Measurements from ENCODE around the gene URI1. TPM values are rescaled to one million over a fixed set of nuclear protein-coding genes. Genes with fewer than 3 reads are reported as not detected.

URI1 gene
- total RNA-seq, 1 donor from 2014 or later, result 37.3 TPM

DNA sequence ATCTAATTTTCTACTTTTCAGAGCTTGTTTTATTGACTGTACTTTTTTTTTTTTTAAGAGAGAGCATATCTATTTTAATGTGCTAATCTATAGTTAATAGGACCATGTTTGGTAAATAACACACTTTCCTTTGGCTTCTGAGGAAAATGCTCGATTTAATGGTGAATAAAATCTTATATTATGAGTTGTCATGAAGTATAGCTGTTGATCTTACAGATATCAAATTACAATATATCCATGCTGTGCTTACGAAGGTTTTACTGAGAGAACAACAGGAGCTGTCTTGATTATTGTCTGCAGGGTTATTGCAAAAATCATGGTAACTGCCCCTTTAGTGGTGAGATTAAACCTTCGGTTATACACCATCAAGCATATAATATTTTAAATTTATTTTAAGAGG is 29.6 kb downstream of the URI1 start:
- DNase-seq, result no peak

DNA sequence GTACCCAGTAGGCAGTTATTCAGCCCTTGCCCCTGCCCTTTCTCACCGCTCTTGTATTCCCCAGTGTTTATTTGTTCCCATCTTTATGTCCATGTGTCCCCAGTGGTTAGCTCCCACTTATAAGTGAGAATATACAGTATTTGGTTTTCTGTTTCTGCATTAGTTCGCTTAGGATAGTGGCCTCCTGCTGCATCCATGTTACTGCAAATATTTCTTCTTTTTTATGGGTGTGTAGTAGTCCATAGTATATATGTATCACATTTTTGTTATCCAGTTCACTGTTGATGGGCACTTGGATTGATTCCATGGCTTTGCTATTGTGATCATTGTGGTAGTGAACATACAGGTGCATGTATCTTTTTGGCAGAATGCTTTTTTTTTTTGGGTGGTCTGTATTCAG is 32.7 kb downstream of the URI1 start:
- DNase-seq, result no peak

DNA sequence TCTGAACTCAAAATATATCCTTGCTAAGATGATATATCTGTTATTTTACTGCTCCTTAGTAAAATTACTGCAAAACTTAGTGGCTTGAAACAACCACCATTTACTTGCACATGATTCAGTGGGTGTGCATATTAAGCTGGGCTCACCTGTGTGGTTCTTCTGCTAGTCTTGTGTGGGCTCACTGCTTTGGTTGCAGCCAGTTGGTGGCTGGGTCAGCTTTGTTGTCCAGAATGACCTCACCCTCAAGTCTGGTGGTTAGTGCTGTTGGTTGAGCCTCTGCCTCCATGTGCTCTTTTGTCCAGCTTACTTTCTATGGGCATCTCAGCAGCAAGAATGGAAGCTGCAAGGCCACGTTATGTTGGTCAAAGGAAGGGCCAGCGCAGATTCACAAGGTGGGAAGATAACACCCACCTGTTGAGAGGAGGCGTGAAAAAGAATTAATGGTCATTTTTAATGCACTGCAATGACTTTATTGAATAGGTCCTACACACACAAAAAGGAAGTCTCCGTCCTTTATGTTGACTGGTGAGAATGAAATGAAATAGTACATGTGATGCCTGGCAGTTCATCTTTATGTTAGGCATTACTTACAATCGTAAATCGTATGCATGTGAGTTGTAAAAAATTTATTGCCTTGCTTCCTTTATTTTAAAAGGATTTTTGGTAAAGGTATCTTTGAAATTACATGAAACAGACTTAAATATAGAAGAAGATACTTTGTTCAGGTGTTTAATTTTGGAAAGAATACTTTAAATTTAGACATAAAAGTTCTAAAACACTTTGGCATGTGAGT is 34.3 kb downstream of the URI1 start:
- DNase-seq, result no peak

DNA sequence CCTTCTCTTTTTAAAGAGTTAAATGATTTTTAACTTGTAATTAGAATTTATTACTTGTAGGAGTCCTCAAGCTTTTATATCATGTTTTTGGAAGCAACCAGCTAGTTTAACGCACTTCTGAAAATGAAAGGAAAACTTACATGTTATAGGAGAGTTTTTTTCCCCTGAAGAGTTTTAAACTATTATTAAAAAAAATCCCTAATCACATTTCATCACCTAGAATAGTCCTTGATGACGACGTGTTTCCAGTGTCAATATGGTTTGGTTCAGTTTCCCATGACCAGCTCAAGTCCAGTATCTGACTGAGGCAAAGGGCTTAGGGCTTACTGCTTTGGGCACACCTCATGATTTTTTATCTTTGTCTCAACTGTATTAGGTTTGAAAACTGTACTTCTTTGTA is 36.0 kb downstream of the URI1 start:
- DNase-seq, result no peak

DNA sequence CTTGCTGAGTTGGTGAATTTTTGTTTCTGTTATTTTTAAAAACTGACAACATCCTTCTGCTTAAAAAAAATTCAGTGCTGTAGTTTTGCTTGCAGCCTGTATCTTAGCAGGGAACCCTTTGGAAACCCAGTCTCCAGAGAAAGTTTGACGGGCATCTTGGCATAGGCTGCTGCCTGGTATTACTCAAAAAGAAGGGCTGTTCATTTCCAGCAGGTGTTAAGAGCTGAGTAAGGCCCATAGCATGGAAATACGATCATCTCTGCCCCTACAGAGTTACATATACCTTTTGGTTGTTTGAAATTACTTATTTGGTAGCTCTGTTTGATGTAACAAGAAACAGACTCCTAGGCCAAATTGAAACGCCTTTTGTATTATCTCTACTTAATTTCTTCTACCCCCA is 41.5 kb downstream of the URI1 start:
- no peak for DNase-seq

DNA sequence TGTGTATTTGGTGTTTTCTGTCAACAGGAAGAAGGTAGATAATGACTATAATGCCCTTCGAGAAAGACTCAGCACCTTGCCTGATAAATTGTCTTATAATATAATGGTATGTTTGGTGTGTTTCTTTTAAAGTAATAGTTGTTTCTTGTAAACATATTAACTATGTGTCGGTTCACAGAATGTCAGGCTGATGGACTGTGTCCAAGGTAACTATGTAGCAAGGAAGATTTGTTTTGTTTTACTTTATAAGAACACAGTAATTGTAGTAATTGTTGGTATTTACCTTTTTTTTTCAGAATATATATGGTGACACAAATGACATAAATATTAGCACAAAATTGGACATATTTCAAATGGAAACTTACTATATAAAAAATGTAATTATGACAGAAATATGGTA is 43.2 kb downstream of the URI1 start:
- DNase-seq, result no peak

DNA sequence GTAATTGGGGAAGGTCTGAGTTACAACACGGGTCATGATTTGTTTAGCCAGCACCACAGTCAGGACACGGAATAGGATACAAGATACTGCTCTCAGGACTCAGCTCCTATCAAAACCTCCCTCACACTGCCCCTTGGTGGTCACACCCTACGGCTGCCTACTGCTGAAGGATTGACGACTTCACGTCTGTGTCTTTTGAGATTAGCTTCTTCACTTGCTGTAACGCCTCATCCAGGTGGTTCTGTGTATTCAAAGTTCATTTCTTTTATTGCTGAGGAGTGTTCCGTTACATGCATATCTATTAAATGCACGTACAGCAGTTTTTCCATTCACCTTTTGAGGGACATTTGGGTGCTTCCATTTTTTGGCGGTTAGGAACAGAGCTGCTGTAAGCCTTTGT is 46.3 kb downstream of the URI1 start:
- no peak for DNase-seq

DNA sequence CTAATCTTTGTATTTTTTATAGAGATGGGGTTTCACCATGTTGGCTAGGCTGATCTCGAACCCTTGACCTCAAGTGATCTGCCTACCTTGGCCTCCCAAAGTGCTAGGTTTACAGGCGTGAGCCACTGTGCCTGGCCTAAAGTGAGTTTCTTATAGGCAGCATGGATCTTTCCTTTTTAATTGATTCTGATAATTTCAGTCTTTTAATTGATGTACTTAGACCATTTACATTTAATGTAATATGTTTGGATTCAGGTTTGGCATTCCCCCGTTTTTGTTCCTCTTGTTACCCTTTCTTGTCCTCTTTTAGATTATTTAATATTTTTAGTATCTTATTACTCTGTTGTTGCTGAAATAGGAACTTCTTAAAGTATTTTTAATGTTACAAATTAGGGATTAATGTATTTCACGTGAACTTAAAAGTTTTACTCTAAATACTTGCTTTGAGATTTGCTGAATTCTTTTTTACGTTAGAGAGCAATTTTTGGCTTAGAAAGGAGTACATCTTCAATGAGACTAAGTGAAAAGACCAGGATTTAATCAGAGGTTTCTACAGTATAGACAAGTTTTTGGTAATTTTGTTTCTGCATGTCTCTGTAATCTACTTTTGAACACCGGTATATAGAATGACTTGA is 50.3 kb downstream of the URI1 start:
- no peak for DNase-seq

DNA sequence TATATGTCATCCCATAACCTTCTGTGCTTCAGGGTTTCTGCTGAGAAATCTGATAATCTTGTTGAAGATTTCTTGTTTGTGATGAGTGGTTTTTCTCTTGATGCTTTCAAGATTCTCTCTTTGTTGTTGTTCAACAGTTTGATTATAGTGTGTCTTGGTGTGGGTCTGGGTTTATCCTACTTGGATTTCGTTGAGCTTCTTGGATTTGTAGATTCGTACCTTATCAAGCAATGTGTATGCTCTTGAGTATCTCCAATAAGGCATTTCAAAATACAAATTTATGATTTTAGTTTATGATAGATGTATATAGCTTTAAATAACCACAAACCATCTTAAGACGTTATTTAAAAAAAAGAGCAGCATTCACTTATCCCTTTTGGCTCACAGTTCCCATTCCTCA is 57.5 kb downstream of the URI1 start:
- no peak for DNase-seq

DNA sequence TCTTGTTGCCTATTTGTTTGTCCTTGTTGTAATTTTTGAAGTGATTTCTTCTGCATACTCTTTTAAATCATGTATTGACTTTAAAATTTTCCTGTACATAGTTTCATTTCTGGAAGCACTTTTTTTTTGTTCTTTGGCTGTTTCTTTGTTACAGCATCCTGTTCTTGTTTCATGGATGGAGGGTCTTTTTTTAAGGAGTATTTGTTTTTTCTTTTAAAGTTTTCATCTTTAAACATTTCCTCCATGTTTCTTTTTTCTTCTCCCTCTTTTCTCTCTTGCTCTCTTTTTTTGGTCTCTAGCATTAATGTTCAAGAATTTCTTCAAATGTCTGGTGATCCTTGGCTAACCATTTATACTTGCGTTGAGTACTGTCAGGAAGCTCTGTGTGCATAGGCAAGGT is 58.8 kb downstream of the URI1 start:
- no peak for DNase-seq

DNA sequence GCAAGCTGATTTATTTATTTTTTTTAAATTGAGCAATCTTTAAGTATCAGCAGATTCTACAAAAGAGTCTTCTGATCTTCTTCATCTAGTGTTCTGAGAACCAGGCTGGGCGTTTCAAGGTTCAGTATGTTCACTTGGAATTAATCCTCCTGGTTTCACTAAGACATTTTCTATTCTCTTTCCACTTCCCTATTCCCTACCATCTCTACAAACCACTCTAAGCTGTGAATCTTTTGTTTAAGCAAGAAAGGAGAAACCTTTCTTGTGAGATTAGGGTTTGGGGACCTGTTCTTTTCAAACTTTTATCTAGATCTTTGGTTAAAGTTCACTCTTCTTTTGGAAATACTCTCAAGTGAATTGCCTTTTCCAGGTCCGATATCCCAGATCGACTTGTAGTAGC is 59.3 kb downstream of the URI1 start:
- DNase-seq, result no peak

DNA sequence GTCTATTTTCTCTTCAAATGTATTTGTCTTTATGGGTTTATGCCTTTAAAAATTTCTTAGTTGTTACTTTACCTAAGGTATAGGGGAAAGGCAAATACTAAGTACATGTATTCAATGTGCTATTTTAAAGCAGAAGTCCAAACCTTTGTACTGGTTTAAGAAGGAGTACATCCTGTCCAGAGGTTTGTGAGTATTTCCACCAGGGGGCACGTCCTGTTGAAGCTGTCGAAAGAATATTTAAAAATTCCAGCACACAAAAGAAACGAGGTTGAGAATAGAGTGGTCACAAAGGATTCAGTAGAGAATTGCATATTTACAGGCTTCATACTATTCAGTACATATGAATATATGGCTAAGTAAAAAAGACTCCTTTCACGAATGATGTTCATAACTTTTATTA is 59.8 kb downstream of the URI1 start:
- peak; percentile 51 for DNase-seq

DNA sequence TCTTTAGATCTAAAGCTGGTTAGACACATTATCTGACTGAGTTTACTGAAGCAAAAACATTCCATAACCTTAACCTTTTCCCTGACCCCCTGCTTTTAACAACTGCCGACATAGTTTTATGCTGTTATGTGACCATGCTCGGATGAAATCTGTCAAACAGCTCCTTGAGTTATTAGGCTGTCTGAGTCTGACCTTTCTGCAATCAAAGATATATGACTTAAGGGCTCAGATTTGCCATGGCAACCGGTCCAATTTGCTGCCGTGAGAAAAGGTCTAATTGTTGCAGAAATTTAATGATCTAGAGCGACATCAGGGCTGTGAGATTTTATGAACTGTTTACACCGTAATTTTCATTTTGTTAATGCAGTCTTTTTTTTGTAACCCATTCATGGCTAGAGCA is 61.8 kb downstream of the URI1 start:
- no peak for DNase-seq

DNA sequence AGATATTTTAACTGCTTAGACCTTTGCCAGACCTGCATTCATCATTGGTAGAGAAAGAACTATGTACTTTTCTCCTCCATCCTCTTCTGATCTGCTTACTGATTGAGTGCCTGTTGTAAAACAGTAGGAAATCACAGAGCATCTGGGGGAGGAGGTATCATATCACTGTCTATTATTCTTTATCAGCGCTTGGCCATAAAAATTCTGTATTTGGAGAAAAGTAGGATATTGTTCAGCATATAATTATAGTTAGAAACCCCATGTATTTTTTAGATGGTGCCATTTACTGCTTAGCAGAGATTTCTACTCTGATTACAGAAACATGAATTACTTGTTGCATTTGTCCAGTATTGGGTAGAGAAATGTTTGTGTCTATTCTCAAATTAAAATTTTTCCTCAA is 62.4 kb downstream of the URI1 start:
- no peak for DNase-seq

DNA sequence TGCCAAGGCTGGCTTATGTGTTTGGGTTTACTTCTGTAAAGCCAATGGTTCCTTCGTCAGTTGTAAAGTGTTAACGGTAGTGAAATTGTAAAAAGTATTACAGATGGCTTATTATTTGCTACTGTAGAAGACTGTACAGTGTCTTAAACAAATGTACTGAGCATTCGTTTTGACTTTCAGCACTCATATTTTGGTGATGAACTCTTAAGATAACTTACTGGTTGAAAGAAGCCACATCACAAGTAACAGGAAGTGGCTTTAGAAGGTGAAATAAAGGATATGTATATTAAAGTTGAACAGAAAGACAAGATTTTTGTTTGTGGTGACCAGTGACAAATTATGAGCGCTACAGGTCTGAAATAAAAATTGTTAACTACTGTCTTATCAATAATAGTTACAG is 64.2 kb downstream of the URI1 start:
- DNase-seq, result no peak

DNA sequence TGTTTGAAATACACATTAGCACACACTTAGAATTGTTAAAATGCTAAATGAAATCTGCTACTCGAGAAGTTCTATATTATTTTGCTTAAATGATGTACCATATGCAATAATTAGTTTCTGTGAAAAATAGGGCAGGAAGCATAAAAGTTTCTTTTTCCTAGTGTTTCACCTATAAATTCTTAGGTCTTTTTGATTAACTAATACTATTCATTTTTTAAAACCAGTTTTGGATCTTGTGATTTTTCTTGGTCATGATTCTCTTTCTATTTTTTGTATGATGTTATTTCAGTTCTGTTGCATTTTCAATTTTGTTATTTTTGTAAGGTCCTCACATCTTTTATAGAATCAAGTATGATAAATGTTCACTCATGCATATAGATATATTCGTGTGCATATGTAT is 66.1 kb downstream of the URI1 start:
- DNase-seq, result no peak

DNA sequence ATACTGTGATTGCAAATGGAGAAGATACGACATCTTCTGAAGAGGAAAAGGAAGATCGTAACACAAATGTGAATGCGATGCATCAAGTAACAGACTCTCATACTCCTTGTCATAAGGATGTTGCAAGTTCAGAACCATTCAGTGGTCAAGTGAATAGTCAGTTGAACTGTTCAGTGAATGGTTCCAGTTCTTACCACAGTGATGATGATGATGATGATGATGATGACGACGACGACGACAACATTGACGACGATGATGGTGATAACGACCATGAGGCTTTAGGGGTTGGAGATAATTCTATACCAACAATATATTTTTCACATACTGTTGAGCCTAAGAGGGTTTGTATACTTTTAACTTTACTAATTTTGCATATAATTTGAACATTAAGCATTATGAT is 67.0 kb downstream of the URI1 start:
- DNase-seq, result no peak

DNA sequence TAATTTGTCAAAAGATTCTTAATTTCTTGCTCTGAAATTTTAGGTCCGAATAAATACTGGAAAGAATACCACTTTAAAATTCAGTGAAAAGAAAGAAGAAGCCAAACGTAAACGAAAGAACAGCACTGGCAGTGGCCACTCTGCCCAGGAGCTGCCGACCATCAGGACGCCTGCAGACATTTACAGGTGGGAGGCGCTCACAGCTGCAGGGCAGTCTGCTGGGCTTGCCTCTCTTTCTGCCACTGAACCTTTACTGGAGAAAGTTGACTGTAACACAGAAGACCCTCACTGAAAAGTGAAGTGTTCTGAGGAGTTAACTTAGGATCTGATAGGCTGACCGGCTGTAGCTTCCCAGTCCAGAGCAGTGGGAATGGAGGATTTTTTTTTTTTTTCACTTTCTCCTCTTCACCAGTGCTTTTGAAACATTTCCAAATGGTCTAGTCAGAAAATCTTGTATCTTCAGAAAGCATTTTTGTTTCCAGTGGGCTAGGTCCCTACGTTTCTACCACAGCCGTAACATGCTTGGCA is 69.1 kb downstream of the URI1 start:
- DNase-seq, result peak; percentile 32

DNA sequence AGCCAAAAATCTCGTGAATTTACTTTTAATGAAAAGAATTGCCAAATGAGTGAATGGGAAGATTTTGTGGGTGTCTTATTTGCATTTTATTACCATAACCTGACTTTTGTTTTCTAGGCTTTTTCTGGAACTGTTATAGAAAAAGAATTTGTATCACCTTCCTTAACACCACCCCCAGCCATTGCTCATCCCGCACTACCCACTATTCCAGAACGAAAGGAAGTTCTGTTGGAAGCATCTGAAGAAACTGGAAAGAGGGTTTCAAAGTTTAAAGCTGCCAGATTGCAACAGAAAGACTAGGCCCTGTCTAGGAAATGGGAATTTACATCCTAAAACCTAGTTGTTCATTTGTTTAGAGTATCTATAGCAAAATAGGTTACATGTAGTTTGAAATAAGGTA is 72.7 kb downstream of the URI1 start:
- DNase-seq, result no peak

DNA sequence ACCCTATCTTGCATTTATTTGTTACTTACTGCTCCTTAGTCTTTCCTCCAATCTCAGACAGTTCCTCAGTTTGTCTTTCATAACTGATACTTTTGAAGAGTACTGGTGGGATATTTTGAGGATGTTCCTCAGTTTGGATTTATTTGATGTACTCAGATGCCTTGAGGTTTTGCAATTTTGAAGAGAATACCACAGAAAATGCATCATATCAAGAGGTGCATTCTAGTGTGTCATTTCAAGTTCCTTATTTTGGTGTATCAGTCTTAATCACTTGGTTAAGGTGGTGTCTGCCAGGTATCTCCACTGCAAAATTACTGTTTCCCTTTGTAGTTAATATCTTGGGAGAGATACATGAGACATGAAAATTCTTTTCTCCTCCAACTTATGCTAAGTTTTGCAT is 75.1 kb downstream of the URI1 start:
- no peak for DNase-seq

DNA sequence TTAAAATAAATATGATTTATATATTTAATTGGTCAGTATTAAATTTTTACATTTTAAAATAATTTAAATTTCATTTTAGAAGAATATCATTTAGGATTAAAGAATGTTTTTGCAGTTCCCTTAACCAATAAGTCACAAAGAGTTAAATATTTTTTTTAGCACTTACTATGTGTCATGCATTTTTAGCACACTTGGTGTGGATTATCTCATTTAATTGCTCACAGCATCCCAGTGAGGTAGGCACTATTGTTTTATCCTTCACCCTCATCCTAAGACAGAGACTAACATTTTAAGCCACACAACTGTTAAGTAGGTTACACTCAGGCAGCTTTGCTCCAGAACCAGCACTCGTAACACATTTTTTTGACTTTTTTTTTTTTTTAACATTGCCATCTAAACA is 78.2 kb downstream of the URI1 start:
- DNase-seq, result no peak

DNA sequence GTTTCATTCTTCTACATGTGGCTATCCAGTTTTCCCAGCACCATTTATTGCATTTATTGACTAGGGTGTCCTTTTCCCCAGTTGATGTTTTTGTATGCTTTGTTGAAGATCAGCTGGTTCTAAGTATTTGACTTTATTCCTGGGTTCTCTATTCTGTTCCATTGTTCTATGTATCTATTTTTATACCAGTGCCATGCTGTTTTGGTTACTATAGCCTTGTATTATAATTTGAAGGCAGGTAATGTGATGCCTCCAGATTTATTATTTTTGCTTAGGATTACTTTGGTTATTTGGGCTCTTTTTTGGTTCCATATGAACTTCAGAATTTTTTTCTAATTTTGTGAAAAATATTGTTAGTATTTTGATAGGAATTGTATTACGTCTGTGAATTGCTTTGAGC is 80.6 kb downstream of the URI1 start:
- DNase-seq, result no peak

DNA sequence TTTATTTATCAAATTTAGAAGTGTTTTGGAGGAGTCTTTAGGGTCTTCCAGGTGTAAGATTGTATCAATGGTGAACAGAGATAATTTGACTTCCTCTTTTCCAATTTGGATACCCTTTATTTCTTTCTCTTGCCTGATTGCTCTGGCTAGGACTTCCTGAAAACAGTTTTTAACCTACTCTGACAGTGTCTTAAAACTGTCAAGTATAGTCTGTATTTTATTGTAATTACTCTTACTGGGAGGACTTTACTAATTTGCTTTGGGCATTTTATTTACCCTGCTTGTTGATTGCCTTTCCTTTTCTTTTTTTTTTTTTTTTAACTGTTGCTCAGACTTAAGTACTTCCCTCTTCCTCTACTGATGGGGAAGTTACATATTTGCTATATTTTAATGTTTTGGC is 81.3 kb downstream of the URI1 start:
- DNase-seq, result no peak

DNA sequence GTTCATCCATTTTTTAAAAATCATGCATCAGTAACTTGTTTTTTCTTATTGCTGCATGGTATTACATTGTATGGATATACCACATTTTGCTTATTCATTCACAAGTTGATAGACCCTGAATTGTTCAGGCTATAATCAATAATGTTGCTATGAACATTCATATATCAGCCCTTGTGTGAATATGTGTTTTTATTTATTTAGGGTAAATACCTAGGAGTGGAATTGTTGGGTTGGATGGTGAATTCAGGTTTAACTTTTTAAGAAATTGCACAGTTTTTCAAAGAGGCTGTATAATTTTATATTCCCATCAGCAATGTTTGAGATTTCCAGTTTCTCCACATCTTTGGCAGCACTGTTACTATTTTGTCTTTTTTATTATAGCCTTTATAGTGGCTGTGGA is 82.1 kb downstream of the URI1 start:
- DNase-seq, result no peak

DNA sequence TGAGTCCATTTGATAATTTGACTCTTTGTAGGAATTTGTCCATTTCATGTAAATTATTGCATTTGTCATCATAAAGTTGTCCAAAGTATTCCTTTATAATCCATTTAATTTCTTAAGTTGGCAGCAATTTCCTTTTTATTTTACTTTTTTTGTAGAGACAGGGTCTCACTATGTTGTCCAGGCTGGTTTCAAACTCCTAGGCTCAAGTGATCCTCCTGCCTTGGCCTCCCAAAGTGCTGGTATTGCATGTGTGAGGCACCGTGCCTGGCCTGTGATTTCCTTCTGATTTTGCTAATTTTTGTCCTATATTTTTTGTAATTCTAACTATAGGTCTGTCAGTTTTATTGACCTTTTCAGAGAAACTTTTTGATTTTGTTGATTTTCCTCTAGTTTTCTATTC is 84.9 kb downstream of the URI1 start:
- no peak for DNase-seq
